HepG2 (cell line): Measurements from ENCODE around the gene CTU2. TPM values are rescaled to one million over a fixed set of nuclear protein-coding genes. Genes with fewer than 3 reads are reported as not detected.
A peak's percentile ranks its signal among the peaks of the same experiment; 100 is the strongest.

Experiments used
- ARHGAP35 ChIP-seq: sonication (generic); formaldehyde crosslinking; IDR thresholded peaks from 2 replicates; pipeline ENCODE4 v1.9.0; 2022; ENCODE audit warnings: mild to moderate bottlenecking, inconsistent platforms, moderate library complexity, missing genetic modification reagents, borderline replicate concordance
- ASH2L ChIP-seq: fragments of 300-600, 200-600 bp; sonication (generic); IDR thresholded peaks from 2 replicates; pipeline ENCODE4 v1.7.0; 2017; ENCODE audit warnings: low read depth, mild to moderate bottlenecking, moderate library complexity, mixed read lengths, low read length; ENCODE audit not compliant: insufficient read length
- CHD4 ChIP-seq: fragments of 200-600 bp; sonication (generic); IDR thresholded peaks from 2 replicates; pipeline ENCODE4 v1.7.0; 2017; ENCODE audit warnings: mild to moderate bottlenecking, low read length, borderline replicate concordance
- CSRNP1 ChIP-seq: sonication (generic); formaldehyde crosslinking; IDR thresholded peaks from 2 replicates; pipeline ENCODE4 v1.8.1; 2023; ENCODE audit warnings: mild to moderate bottlenecking, missing genetic modification reagents
- CSRNP2 ChIP-seq: sonication (generic); formaldehyde crosslinking; conservative IDR thresholded peaks from 2 replicates; pipeline ENCODE4 v1.8.0; 2022; ENCODE audit warnings: low read depth, missing genetic modification reagents
- DNMT1 ChIP-seq: sonication (generic); formaldehyde crosslinking; IDR thresholded peaks from 2 replicates; pipeline ENCODE4 v1.5.1; 2020; ENCODE audit warnings: mild to moderate bottlenecking, missing genetic modification reagents
- FOXM1 ChIP-seq: sonication (generic); formaldehyde crosslinking; IDR thresholded peaks from 2 replicates; pipeline ENCODE4 v1.5.0; 2020; ENCODE audit warnings: missing genetic modification reagents
- KAT8 ChIP-seq: IDR thresholded peaks from 2 replicates; pipeline ENCODE4 v1.6.1; 2016; ENCODE audit warnings: missing genetic modification reagents, missing compliant biosample characterization
- KMT2B ChIP-seq: IDR thresholded peaks from 2 replicates; pipeline ENCODE4 v1.6.1; 2016; ENCODE audit warnings: missing genetic modification reagents, missing compliant biosample characterization
- MEIS2 ChIP-seq: sonication (generic); formaldehyde crosslinking; IDR thresholded peaks from 2 replicates; pipeline ENCODE4 v1.9.0; 2021; ENCODE audit warnings: mild to moderate bottlenecking, missing genetic modification reagents
- MTA1 ChIP-seq: sonication (generic); formaldehyde crosslinking; IDR thresholded peaks from 2 replicates; pipeline ENCODE4 v1.4.0; 2020; ENCODE audit warnings: missing genetic modification reagents, mild to moderate bottlenecking, borderline replicate concordance
- NR2F1 ChIP-seq, 2 experiments: fragments of 450-650 bp in 1 of 2; formaldehyde crosslinking in 1 of 2; IDR thresholded peaks; 2 replicates each; pipeline versions ENCODE4 v1.5.0 to v1.6.1; 2016 to 2020; ENCODE audit warnings: mild to moderate bottlenecking in 1 of 2, missing compliant biosample characterization in 1 of 2, missing genetic modification reagents in 1 of 2, moderate library complexity in 1 of 2
- NR2F6 ChIP-seq, 2 experiments: IDR thresholded peaks; 2 replicates each; pipeline ENCODE4 v1.6.1; 2016; ENCODE audit warnings: antibody characterized with exemption in 1 of 2, mild to moderate bottlenecking in 1 of 2
- REXO4 ChIP-seq: sonication (generic); formaldehyde crosslinking; IDR thresholded peaks from 2 replicates; pipeline ENCODE4 v1.8.0; 2022; ENCODE audit warnings: missing genetic modification reagents, mild to moderate bottlenecking, borderline replicate concordance
- SAFB2 ChIP-seq: sonication (generic); formaldehyde crosslinking; IDR thresholded peaks from 2 replicates; pipeline ENCODE4 v1.5.1; 2020; ENCODE audit warnings: missing genetic modification reagents, low read depth, mild to moderate bottlenecking, borderline replicate concordance
- SP1 ChIP-seq, 2 experiments: fragments of 450-650 bp in 1 of 2; sonication (generic) in 1 of 2; formaldehyde crosslinking in 1 of 2; IDR thresholded peaks; 2 replicates each; pipeline versions ENCODE4 v1.4.0 to v1.6.1; 2016 to 2020; ENCODE audit warnings: missing genetic modification reagents in 1 of 2
- TAF1 ChIP-seq: sonication (generic); formaldehyde crosslinking; IDR thresholded peaks from 2 replicates; pipeline ENCODE4 v1.4.0; 2020; ENCODE audit warnings: missing genetic modification reagents
- ZFP90 ChIP-seq: sonication (generic); formaldehyde crosslinking; IDR thresholded peaks from 2 replicates; pipeline ENCODE4 v1.8.0; 2022; ENCODE audit warnings: missing genetic modification reagents, mild to moderate bottlenecking, inconsistent platforms, borderline replicate concordance
- ZNF124 ChIP-seq: sonication (generic); formaldehyde crosslinking; IDR thresholded peaks from 2 replicates; pipeline ENCODE4 v1.4.0; 2020; ENCODE audit warnings: missing genetic modification reagents
- ZNF740 ChIP-seq: sonication (generic); formaldehyde crosslinking; IDR thresholded peaks from 2 replicates; pipeline ENCODE4 v1.4.0; 2020; ENCODE audit warnings: missing genetic modification reagents
- ZNF850 ChIP-seq: sonication (generic); formaldehyde crosslinking; conservative IDR thresholded peaks from 2 replicates; pipeline ENCODE4 v1.9.0; 2021; ENCODE audit warnings: mild to moderate bottlenecking, missing genetic modification reagents
- ZNF879 ChIP-seq: sonication (generic); formaldehyde crosslinking; IDR thresholded peaks from 2 replicates; pipeline ENCODE4 v1.8.1; 2023; ENCODE audit warnings: missing genetic modification reagents
- polyA plus RNA-seq, 8 experiments: library from polyadenylated mRNA; depleted of rRNA in 3 of 8; stranded (reverse) in 7 of 8; unstranded in 1 of 8; fragments of >200 nt; fragmentation: Illumina TruSeq in 4 of 8; extraction: Trizol in 4 of 8; gene quantifications; 2 replicates each; pipeline versions ENCODE4 v1.2.1 to v1.2.3, GENCODE V29; 2011 to 2016; ENCODE audit warnings: low read depth in 4 of 8, missing spikeins in 1 of 8, mixed read lengths in 1 of 8; ENCODE audit not compliant: insufficient read depth in 1 of 8
- total RNA-seq, 5 experiments: library from RNA; depleted of rRNA; stranded (reverse); fragments of >200 nt; fragmentation: Illumina TruSeq; extraction: Trizol; gene quantifications; 2 replicates each; pipeline ENCODE4 v1.2.3, GENCODE V29; 2016; ENCODE audit warnings: low read depth in 1 of 5
- TF ChIP-seq, protein P1 (sequence below): sonication (generic); formaldehyde crosslinking; IDR thresholded peaks from 2 replicates; pipeline ENCODE4 v1.4.0; 2020; ENCODE audit warnings: missing genetic modification reagents

The CTU2 gene
- total and polyA plus RNA-seq, 2 of the 13 experiments (the other 11 are each of a cell fraction or from before 2014, with no cell fraction given) = 13.3 to 21.9 TPM

GRCh38 chr16:88706229-88706964 is at the start of gene CTU2, which contains the start of gene RNF166 (continued):
- TF ChIP-seq CSRNP2 (CRISPR knock-in tag) (0 out of 2 replicates have a peak, but pooled peaks have one; percentile 30), NR2F1 (CRISPR knock-in tag; IDR thresholded peaks at IDR 0.05) (no peak), ZFP90 (CRISPR knock-in tag) (peak; percentile 58; the same call in 1 of the 2 replicates), TAF1 (CRISPR knock-in tag) (peak; percentile 46; the same call in 1 of the 2 replicates), NR2F6 (IDR thresholded peaks at IDR 0.05) (no peak), NR2F6 (CRISPR knock-in tag; IDR thresholded peaks at IDR 0.05) (0 out of 2 replicates have a peak, but pooled peaks have one; percentile 16), KAT8 (peak; percentile 95), MTA1 (CRISPR knock-in tag) (peak; percentile 93), FOXM1 (CRISPR knock-in tag) (no peak), SP1 (IDR thresholded peaks at IDR 0.05) (no peak), SP1 (CRISPR knock-in tag; IDR thresholded peaks at IDR 0.05) (peak; percentile 95), ZNF740 (0 out of 2 replicates have a peak, but pooled peaks have one; percentile 64), CHD4 (no peak), ZNF879 (CRISPR knock-in tag) (no peak), KMT2B (CRISPR knock-in tag) (peak; percentile 88), ZNF124 (CRISPR knock-in tag) (no peak), ASH2L (peak; percentile 84), SAFB2 (CRISPR knock-in tag) (peak; percentile 57; the same call in 1 of the 2 replicates), MEIS2 (CRISPR knock-in tag) (peak; percentile 82; the same call in 1 of the 2 replicates), DNMT1 (peak; percentile 91; the same call in 1 of the 2 replicates), ARHGAP35 (CRISPR knock-in tag) (peak; percentile 69; the same call in 1 of the 2 replicates), CSRNP1 (CRISPR knock-in tag) (peak; percentile 63; the same call in 1 of the 2 replicates), REXO4 (CRISPR knock-in tag) (no peak), ZNF850 (CRISPR knock-in tag) (no peak; the same call in 1 of the 2 replicates)
- TF ChIP-seq, protein P1, sequence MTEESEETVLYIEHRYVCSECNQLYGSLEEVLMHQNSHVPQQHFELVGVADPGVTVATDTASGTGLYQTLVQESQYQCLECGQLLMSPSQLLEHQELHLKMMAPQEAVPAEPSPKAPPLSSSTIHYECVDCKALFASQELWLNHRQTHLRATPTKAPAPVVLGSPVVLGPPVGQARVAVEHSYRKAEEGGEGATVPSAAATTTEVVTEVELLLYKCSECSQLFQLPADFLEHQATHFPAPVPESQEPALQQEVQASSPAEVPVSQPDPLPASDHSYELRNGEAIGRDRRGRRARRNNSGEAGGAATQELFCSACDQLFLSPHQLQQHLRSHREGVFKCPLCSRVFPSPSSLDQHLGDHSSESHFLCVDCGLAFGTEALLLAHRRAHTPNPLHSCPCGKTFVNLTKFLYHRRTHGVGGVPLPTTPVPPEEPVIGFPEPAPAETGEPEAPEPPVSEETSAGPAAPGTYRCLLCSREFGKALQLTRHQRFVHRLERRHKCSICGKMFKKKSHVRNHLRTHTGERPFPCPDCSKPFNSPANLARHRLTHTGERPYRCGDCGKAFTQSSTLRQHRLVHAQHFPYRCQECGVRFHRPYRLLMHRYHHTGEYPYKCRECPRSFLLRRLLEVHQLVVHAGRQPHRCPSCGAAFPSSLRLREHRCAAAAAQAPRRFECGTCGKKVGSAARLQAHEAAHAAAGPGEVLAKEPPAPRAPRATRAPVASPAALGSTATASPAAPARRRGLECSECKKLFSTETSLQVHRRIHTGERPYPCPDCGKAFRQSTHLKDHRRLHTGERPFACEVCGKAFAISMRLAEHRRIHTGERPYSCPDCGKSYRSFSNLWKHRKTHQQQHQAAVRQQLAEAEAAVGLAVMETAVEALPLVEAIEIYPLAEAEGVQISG (CRISPR knock-in tag) = peak; percentile 94
